Rectal smooth muscle tissue (tissue), 1 donor: Measurements from ENCODE around the gene CBLB.
"Not testable (repeated sequence)": the region's sequence is repeated elsewhere in the genome, so short reads cannot be mapped to it uniquely, and the experiment has no call there.

ENCODE experiments used
- H3K27ac ChIP-seq: one replicate; pipeline ENCODE4 v1.7.0; 2013; ENCODE audit warnings: low read depth, low read length, inconsistent platforms
- H3K27me3 ChIP-seq: one replicate; pipeline ENCODE4 v1.7.0; 2013; ENCODE audit warnings: low read length; ENCODE audit not compliant: control insufficient read depth, insufficient read depth
- H3K36me3 ChIP-seq: one replicate; pipeline ENCODE4 v1.7.0; 2013; ENCODE audit warnings: low read length; ENCODE audit not compliant: control insufficient read depth, insufficient read depth
- H3K4me1 ChIP-seq: one replicate; pipeline ENCODE4 v1.7.0; 2013; ENCODE audit warnings: low read length; ENCODE audit not compliant: control insufficient read depth, insufficient read depth
- H3K4me3 ChIP-seq: one replicate; pipeline ENCODE4 v1.7.0; 2013; ENCODE audit warnings: low read length
- H3K9ac ChIP-seq: one replicate; pipeline ENCODE4 v1.7.0; 2013; ENCODE audit warnings: low read length

Gene CBLB

GRCh38 chr3:105747060-105747541, 121.7 kb downstream of the CBLB start:
- Histone ChIP-seq H3K27ac (no peak overlapping the region), H3K36me3 (no peaks in the 10 kb centered on the region), H3K4me3 (no peak overlapping the region), H3K4me1 (no peaks in the 10 kb centered on the region), H3K9ac (no peak overlapping the region), H3K27me3 (no peaks in the 10 kb centered on the region)

- H3K4me1 ChIP-seq: no peaks in the 10 kb centered on the region
- no peak overlapping the region for H3K4me3 ChIP-seq
- H3K9ac ChIP-seq: no peak overlapping the region
- H3K27ac ChIP-seq: peak overlapping the region; percentile 33
- H3K27me3 ChIP-seq: no peaks in the 10 kb centered on the region
- no peaks in the 10 kb centered on the region for H3K36me3 ChIP-seq
Measured at GRCh38 chr3:105746231-105746996, 122.4 kb downstream of the CBLB start.

GRCh38 chr3:105745046-105745445, 123.8 kb downstream of the CBLB start:
- H3K4me1 ChIP-seq: no peaks in the 10 kb centered on the region
- no peak overlapping the region for H3K4me3 ChIP-seq
- H3K27ac ChIP-seq: no peak overlapping the region
- H3K36me3 ChIP-seq: no peaks in the 10 kb centered on the region
- no peaks in the 10 kb centered on the region for H3K27me3 ChIP-seq
- H3K9ac ChIP-seq: no peak overlapping the region

- H3K9ac ChIP-seq: no peak overlapping the region
- no peaks in the 10 kb centered on the region for H3K27me3 ChIP-seq
- no peaks in the 10 kb centered on the region for H3K36me3 ChIP-seq
- no peaks in the 10 kb centered on the region for H3K4me1 ChIP-seq
- no peak overlapping the region for H3K4me3 ChIP-seq
- no peak overlapping the region for H3K27ac ChIP-seq
Measured at GRCh38 chr3:105744202-105744601, 124.6 kb downstream of the CBLB start.

GRCh38 chr3:105733356-105733755, 135.5 kb downstream of the CBLB start:
- Histone ChIP-seq H3K4me1 (no peaks in the 10 kb centered on the region), H3K4me3 (no peak overlapping the region), H3K36me3 (no peaks in the 10 kb centered on the region), H3K27ac (no peak overlapping the region), H3K9ac (no peak overlapping the region), H3K27me3 (no peaks in the 10 kb centered on the region)

GRCh38 chr3:105731686-105732085, 137.1 kb downstream of the CBLB start:
- Histone ChIP-seq H3K4me1 (no peaks in the 10 kb centered on the region), H3K4me3 (no peak overlapping the region), H3K27ac (no peak overlapping the region), H3K36me3 (no peaks in the 10 kb centered on the region), H3K9ac (no peak overlapping the region), H3K27me3 (no peaks in the 10 kb centered on the region)

- Histone ChIP-seq H3K9ac (no peak overlapping the region), H3K36me3 (no peaks in the 10 kb centered on the region), H3K4me1 (no peaks in the 10 kb centered on the region), H3K27me3 (no peaks in the 10 kb centered on the region), H3K27ac (no peak overlapping the region), H3K4me3 (no peak overlapping the region)
Measured at GRCh38 chr3:105730801-105731354, 137.9 kb downstream of the CBLB start.

- Histone ChIP-seq H3K36me3 (no peaks in the 10 kb centered on the region), H3K9ac (no peak overlapping the region), H3K4me3 (no peak overlapping the region), H3K27ac (no peak overlapping the region), H3K27me3 (no peaks in the 10 kb centered on the region), H3K4me1 (no peaks in the 10 kb centered on the region)
Measured at GRCh38 chr3:105729667-105730066, 139.1 kb downstream of the CBLB start.

GRCh38 chr3:105728771-105729312, 140.0 kb downstream of the CBLB start:
- no peaks in the 10 kb centered on the region for H3K4me1 ChIP-seq
- H3K36me3 ChIP-seq: no peaks in the 10 kb centered on the region
- no peak overlapping the region for H3K27ac ChIP-seq
- no peak overlapping the region for H3K4me3 ChIP-seq
- no peak overlapping the region for H3K9ac ChIP-seq
- no peaks in the 10 kb centered on the region for H3K27me3 ChIP-seq

GRCh38 chr3:105727036-105727435, 141.8 kb downstream of the CBLB start:
- not testable (repeated sequence) for H3K27ac ChIP-seq, H3K4me1 ChIP-seq, H3K36me3 ChIP-seq, H3K9ac ChIP-seq, H3K4me3 ChIP-seq, H3K27me3 ChIP-seq

GRCh38 chr3:105722943-105723556, 145.8 kb downstream of the CBLB start:
- H3K4me3 ChIP-seq: no peak overlapping the region
- peaks cover 8% of the 10 kb centered on the region for H3K36me3 ChIP-seq
- H3K4me1 ChIP-seq: no peaks in the 10 kb centered on the region
- H3K27me3 ChIP-seq: no peaks in the 10 kb centered on the region
- no peak overlapping the region for H3K27ac ChIP-seq
- H3K9ac ChIP-seq: no peak overlapping the region

- Histone ChIP-seq H3K4me3 (no peak overlapping the region), H3K4me1 (no peaks in the 10 kb centered on the region), H3K36me3 (peaks cover 8% of the 10 kb centered on the region), H3K9ac (no peak overlapping the region), H3K27me3 (no peaks in the 10 kb centered on the region), H3K27ac (no peak overlapping the region)
Measured at GRCh38 chr3:105719791-105720190, 149.0 kb downstream of the CBLB start.
